HepG2 (cell line): ENCODE results near the gene ANO9. TPM values are rescaled to one million over a fixed set of nuclear protein-coding genes. Genes with fewer than 3 reads are reported as not detected.

ENCODE experiments used
- AKAP8 ChIP-seq: sonication (generic); formaldehyde crosslinking; IDR thresholded peaks from 2 replicates; pipeline ENCODE4 v1.5.1; 2020; ENCODE audit warnings: mild to moderate bottlenecking, missing genetic modification reagents
- HBP1 ChIP-seq: IDR thresholded peaks from 2 replicates; pipeline ENCODE4 v1.6.1; 2016; ENCODE audit warnings: low read depth, control low read depth
- LBX2 ChIP-seq: sonication (generic); formaldehyde crosslinking; IDR thresholded peaks from 2 replicates; pipeline ENCODE4 v1.5.0; 2020; ENCODE audit warnings: missing genetic modification reagents, mild to moderate bottlenecking, borderline replicate concordance
- MAF1 ChIP-seq: sonication (generic); formaldehyde crosslinking; IDR thresholded peaks from 2 replicates; pipeline ENCODE4 v1.5.0; 2020; ENCODE audit warnings: missing genetic modification reagents, borderline replicate concordance
- NAIF1 ChIP-seq: sonication (generic); formaldehyde crosslinking; IDR thresholded peaks from 2 replicates; pipeline ENCODE4 v1.5.0; 2020; ENCODE audit warnings: mild to moderate bottlenecking, missing genetic modification reagents, borderline replicate concordance
- NFYC ChIP-seq: IDR thresholded peaks from 2 replicates; pipeline ENCODE4 v1.6.1; 2016; ENCODE audit warnings: missing genetic modification reagents, missing compliant biosample characterization
- SMAD9 ChIP-seq: sonication (generic); formaldehyde crosslinking; IDR thresholded peaks from 2 replicates; pipeline ENCODE4 v1.5.1; 2020; ENCODE audit warnings: mild to moderate bottlenecking, missing genetic modification reagents
- TAF15 ChIP-seq: fragments of 200-400 bp; formaldehyde crosslinking; IDR thresholded peaks from one replicate; pipeline ENCODE4 v1.6.1; 2018; ENCODE audit warnings: mild to moderate bottlenecking, low read depth, low read length; ENCODE audit not compliant: poor library complexity, severe bottlenecking
- TBX2 ChIP-seq: sonication (generic); formaldehyde crosslinking; IDR thresholded peaks from 2 replicates; pipeline ENCODE4 v1.5.0; 2020; ENCODE audit warnings: missing genetic modification reagents, mild to moderate bottlenecking, borderline replicate concordance
- ZKSCAN1 ChIP-seq: fragments of 150-350 bp; IDR thresholded peaks from 2 replicates; pipeline ENCODE4 v1.6.1; 2014; ENCODE audit warnings: low read length
- ZNF296 ChIP-seq: sonication (generic); formaldehyde crosslinking; conservative IDR thresholded peaks from 2 replicates; pipeline ENCODE4 v1.5.0; 2020; ENCODE audit warnings: mild to moderate bottlenecking, missing genetic modification reagents
- ZNF737 ChIP-seq: sonication (generic); formaldehyde crosslinking; IDR thresholded peaks from 2 replicates; pipeline ENCODE4 v1.5.0; 2020; ENCODE audit warnings: missing genetic modification reagents, mild to moderate bottlenecking, borderline replicate concordance
- polyA plus RNA-seq, 8 experiments: library from polyadenylated mRNA; depleted of rRNA in 3 of 8; stranded (reverse) in 7 of 8; unstranded in 1 of 8; fragments of >200 nt; fragmentation: Illumina TruSeq in 4 of 8; extraction: Trizol in 4 of 8; gene quantifications; 2 replicates each; pipeline versions ENCODE4 v1.2.1 to v1.2.3, GENCODE V29; 2011 to 2016; ENCODE audit warnings: low read depth in 4 of 8, missing spikeins in 1 of 8, mixed read lengths in 1 of 8; ENCODE audit not compliant: insufficient read depth in 1 of 8
- total RNA-seq, 5 experiments: library from RNA; depleted of rRNA; stranded (reverse); fragments of >200 nt; fragmentation: Illumina TruSeq; extraction: Trizol; gene quantifications; 2 replicates each; pipeline ENCODE4 v1.2.3, GENCODE V29; 2016; ENCODE audit warnings: low read depth in 1 of 5
- TF ChIP-seq, protein P1 (sequence below): sonication (generic); formaldehyde crosslinking; IDR thresholded peaks from 2 replicates; pipeline ENCODE4 v1.9.0; 2022; ENCODE audit warnings: missing genetic modification reagents, mild to moderate bottlenecking, borderline replicate concordance
- TF ChIP-seq, protein P2 (sequence below): IDR thresholded peaks from 2 replicates; pipeline ENCODE4 v1.6.1; 2018; ENCODE audit warnings: missing genetic modification reagents, mild to moderate bottlenecking, missing compliant biosample characterization
- TF ChIP-seq, protein P3 (sequence below): sonication (generic); formaldehyde crosslinking; IDR thresholded peaks from 2 replicates; pipeline ENCODE4 v1.4.0; 2020; ENCODE audit warnings: mild to moderate bottlenecking, missing genetic modification reagents
- TF ChIP-seq, protein P4 (sequence below): sonication (generic); formaldehyde crosslinking; conservative IDR thresholded peaks from 2 replicates; pipeline ENCODE4 v1.5.0; 2020; ENCODE audit warnings: missing genetic modification reagents
- TF ChIP-seq, protein P5 (sequence below): sonication (generic); formaldehyde crosslinking; IDR thresholded peaks from 2 replicates; pipeline ENCODE4 v1.9.0; 2021; ENCODE audit warnings: missing genetic modification reagents, mild to moderate bottlenecking, borderline replicate concordance

Gene ANO9
- total and polyA plus RNA-seq, 2 of the 13 experiments (the other 11 are each of a cell fraction or from before 2014, with no cell fraction given): 8.9 to 14.3 TPM

DNA sequence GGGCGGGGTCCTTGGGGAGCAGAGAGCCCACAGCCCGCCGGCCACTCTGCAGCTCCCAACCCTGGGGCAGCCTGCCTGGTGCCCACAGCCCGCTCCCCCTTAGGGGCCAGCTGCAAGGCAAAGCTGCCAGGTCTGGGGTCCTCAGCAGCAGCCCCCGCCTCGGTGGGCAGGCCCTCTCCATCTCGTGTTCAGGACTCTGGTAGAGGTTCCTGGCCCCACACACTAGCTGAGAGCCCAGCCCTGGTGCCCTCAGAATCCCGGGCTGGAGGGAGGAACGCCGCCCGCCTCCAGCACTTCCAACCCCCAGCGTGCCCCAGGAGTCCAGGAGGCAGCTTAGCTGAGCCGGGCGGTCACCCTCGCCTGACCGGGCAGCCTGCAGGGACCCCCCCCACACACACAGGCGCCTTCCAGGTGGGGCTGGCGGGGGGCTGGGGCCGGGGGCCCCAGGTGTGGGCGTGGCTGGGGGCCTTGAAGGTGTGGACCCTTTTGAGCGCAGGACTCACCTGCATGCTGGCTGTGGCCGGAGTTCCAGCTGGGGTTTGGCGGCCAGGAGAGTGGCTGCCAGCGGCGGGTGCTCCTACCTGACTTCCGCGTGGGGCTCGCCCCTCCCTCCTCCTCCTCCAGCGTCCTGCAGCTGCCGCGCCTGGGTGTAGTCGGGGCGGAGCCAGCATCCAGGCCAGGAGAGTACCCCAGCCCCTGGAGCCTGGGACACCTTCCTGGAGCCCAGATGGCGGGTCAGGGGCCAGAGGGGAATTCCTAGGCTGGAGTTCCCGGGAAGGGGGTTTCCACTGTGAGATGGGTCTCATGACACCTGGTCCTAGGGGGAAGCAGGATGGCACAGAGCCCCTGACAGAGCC lies at the start of gene ANO9 (continued):
- TF ChIP-seq, protein P1, sequence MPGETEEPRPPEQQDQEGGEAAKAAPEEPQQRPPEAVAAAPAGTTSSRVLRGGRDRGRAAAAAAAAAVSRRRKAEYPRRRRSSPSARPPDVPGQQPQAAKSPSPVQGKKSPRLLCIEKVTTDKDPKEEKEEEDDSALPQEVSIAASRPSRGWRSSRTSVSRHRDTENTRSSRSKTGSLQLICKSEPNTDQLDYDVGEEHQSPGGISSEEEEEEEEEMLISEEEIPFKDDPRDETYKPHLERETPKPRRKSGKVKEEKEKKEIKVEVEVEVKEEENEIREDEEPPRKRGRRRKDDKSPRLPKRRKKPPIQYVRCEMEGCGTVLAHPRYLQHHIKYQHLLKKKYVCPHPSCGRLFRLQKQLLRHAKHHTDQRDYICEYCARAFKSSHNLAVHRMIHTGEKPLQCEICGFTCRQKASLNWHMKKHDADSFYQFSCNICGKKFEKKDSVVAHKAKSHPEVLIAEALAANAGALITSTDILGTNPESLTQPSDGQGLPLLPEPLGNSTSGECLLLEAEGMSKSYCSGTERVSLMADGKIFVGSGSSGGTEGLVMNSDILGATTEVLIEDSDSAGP (CRISPR knock-in tag): no peak
- TF ChIP-seq NAIF1 (CRISPR knock-in tag) (no peak), NFYC (CRISPR knock-in tag) (no peak), SMAD9 (CRISPR knock-in tag) (no peak), TBX2 (CRISPR knock-in tag) (0 out of 2 replicates have a peak, but pooled peaks have one; percentile 13), LBX2 (CRISPR knock-in tag) (no peak), HBP1 (CRISPR knock-in tag) (no peak), MAF1 (CRISPR knock-in tag) (no peak), TAF15 (no peak), ZNF737 (no peak), AKAP8 (CRISPR knock-in tag) (no peak), ZKSCAN1 (no peak), ZNF296 (CRISPR knock-in tag) (no peak)
- TF ChIP-seq, protein P2, sequence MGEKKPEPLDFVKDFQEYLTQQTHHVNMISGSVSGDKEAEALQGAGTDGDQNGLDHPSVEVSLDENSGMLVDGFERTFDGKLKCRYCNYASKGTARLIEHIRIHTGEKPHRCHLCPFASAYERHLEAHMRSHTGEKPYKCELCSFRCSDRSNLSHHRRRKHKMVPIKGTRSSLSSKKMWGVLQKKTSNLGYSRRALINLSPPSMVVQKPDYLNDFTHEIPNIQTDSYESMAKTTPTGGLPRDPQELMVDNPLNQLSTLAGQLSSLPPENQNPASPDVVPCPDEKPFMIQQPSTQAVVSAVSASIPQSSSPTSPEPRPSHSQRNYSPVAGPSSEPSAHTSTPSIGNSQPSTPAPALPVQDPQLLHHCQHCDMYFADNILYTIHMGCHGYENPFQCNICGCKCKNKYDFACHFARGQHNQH (CRISPR knock-in tag): peak; percentile 19; the same call in 1 of the 2 replicates
- TF ChIP-seq, protein P3, sequence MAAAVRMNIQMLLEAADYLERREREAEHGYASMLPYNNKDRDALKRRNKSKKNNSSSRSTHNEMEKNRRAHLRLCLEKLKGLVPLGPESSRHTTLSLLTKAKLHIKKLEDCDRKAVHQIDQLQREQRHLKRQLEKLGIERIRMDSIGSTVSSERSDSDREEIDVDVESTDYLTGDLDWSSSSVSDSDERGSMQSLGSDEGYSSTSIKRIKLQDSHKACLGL (CRISPR knock-in tag): peak; percentile 23; the same call in 1 of the 2 replicates
- TF ChIP-seq, protein P4, sequence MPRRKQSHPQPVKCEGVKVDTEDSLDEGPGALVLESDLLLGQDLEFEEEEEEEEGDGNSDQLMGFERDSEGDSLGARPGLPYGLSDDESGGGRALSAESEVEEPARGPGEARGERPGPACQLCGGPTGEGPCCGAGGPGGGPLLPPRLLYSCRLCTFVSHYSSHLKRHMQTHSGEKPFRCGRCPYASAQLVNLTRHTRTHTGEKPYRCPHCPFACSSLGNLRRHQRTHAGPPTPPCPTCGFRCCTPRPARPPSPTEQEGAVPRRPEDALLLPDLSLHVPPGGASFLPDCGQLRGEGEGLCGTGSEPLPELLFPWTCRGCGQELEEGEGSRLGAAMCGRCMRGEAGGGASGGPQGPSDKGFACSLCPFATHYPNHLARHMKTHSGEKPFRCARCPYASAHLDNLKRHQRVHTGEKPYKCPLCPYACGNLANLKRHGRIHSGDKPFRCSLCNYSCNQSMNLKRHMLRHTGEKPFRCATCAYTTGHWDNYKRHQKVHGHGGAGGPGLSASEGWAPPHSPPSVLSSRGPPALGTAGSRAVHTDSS (CRISPR knock-in tag): no peak
- TF ChIP-seq, protein P5, sequence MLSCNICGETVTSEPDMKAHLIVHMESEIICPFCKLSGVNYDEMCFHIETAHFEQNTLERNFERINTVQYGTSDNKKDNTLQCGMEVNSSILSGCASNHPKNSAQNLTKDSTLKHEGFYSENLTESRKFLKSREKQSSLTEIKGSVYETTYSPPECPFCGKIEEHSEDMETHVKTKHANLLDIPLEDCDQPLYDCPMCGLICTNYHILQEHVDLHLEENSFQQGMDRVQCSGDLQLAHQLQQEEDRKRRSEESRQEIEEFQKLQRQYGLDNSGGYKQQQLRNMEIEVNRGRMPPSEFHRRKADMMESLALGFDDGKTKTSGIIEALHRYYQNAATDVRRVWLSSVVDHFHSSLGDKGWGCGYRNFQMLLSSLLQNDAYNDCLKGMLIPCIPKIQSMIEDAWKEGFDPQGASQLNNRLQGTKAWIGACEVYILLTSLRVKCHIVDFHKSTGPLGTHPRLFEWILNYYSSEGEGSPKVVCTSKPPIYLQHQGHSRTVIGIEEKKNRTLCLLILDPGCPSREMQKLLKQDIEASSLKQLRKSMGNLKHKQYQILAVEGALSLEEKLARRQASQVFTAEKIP: no peak
